EH (cell line): Measurements from ENCODE around the gene NBEAL2.

Experiments used
- DNase-seq: peaks from one replicate; pipeline ENCODE4 v3.0.0-alpha.2; 2015; ENCODE audit warnings: low read depth

NBEAL2 gene

DNA sequence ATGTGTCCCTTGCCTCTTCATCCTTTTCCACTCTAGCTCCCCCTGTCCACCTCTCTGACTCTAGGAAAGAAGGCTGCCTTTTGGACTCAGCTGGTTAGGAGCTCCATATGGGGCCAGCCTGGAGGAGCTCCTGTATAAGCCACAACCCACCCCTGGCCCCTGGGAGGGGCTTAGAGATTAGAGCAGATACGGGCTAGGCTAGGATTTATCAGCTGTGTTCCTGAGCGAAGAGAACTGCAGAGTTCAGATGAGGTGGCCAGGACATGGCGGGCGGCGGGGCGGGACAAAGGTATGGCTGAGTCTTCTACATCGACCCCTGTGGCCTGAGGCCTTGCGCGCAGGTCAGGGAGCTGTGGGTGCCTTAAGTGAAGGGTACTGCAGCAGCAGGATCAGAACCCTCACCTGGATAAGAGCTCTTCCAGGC is 7.9 kb downstream of the NBEAL2 start:
- no peak for DNase-seq

DNA sequence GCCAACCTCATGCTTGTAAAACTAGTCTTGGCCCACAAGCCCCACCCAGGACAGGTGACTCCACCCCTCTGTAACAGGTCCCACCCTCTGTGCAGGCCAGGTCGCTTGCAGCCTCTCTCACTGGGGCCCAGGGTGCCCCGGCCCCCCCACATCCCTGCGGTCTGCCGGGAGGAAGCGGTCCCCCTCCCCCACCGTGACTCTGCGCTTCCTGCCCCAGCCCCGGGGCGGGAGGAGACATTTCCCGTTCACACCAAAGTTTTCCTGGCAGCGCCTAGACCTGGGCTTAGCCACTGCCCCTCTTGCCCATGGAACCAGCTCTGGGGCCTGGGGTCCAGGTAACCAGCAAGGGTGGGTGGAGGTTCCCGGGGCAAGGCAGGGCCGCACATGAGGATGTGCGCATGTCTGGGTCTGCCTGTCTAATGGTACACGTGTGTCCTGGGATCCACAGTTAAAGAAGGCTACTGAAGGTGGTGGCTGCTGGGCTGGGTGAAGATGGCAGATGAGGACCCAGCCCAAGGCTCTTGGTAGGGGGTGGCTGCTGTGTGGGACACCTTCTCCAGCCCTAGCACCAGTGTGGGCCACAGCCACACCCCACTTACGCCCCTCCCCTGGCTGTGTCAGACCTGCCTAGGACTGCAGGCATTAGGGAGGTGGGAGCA is 8.4 kb downstream of the NBEAL2 start:
- peak; percentile 47 for DNase-seq

DNA sequence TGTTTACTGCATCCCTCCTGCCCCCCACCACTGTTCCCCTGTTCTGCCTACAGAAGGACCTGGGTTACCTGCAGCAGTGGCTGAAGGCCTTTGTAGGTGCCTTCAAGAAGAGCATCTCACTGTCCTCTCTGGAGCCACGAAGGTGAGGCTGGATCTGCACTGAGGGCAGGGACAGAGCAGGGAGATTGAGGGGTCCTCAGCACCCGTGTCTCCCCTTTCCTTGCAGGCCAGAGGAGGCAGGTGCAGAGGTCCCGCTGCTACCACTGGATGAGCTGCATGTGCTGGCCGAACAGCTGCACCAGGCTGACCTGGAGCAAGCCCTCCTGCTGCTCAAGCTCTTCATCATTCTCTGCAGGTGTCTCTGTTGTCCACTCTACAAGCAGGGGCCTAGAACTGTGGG is 9.2 kb downstream of the NBEAL2 start:
- no peak for DNase-seq

DNA sequence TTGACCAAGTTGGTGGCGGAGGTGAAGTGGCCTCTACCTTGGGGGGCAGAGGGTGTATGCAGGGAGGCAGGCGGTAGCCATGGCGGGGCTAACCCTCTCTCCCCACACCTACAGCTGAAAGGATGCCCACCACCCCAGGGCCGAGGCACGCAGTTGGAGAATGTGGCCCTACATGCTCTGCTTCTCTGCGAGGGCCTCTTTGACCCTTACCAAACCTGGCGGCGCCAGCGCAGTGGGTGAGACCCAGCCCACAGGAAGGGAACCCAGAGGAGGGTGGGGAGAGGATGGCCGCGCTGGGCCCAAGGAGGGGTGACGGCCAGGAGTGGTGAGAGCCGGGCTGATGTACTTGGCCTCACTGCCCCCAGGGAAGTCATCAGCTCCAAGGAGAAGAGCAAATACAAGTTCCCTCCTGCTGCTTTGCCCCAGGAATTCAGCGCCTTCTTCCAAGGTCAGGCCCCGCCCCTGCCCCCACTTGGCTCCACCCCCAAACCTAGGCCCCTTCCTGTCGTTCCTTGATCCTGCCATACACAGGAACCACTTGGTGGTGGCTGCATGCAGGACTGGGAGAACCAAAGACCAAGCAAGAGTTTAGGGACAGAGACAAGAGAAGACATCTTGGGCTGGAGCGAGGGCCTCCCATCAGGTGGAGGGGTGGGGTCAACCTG is 9.8 kb downstream of the NBEAL2 start:
- no peak for DNase-seq

DNA sequence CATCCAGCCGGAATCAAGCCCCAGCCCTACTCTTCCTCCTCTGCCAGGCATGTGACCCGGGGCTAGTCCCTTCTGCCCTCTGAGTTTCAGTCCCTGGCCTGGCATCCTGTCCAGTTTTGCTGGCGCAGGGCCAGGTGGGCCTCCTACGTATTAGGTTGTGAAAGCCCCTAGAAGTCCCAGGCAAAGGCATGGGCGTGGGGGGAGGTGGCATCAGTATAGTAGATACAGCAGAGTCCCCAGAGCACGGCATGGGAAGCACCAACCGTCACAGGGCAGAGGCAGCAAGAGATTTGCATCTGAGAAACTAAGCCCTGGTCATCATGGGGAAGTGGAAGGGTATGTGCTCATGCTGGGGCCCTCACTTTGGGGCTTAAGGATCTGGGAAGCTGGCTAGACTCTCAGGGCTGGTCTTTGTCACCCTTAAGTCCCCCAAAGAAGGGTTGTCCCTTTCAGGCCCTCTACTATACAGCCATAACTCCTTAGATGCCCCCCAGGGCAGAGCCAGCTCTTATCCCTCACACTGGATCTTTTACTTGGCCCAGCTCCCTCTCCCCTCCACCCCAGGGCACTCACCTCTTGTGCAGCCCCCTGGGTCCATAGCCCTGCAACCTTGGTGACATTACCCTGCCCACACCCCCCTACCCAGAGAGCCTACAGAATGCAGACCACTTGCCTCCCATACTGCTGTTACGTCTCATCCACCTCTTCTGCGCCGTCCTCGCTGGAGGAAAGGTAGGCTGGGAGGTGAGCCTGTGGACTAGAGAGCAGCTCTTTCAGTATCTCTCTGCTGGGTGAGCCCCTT is 11.3 kb downstream of the NBEAL2 start:
- no peak for DNase-seq

DNA sequence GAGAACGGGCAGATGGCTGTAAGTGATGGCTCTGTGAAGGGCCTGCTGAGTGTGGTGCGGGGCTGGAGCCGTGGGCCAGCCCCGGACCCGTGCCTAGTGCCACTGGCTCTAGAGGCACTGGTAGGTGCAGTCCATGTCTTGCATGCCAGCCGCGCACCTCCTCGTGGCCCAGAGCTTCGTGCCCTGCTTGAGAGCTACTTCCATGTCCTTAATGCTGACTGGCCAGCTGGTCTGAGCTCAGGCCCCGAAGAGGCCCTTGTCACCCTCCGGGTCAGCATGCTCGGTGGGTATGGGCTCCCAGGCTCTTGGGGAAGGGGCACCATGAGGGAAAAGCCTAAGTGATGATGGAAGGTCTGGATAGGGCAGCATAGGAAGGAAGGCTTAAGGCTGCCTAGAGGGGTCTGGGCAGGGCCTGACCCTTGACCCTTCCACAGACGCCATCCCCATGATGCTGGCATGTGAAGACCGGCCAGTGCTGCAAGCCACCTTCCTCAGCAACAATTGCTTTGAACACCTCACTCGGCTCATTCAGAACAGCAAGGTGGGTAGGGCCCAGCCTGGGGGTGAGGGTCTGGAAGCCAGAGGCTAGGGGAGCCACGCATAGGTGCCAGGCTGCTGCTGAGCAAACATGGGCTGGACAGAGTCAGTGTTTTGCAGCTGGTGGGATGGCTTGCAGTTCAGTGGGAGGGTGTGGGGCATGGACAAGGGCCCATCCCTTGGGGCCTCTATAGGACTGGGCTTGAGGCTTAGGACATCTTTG is 12.1 kb downstream of the NBEAL2 start:
- no peak for DNase-seq

DNA sequence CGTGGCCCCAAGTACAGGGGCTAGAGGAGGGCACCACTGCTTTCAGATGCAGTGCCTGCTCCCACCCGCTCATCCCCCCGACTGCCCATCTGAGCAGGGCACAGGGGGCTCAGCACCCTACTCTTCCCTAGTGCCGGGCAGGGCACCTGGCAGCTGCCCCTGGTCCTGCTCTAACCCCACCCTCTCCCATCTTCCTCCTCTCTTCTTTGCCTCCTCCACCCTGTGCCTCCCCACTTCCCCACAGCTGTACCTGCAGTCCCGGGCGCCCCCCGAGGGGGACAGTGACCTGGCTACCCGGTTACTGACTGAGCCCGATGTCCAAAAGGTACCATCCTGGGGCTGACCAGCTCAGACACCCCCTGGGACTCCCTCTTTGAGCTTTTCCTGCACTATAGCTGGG is 12.8 kb downstream of the NBEAL2 start:
- DNase-seq: no peak

DNA sequence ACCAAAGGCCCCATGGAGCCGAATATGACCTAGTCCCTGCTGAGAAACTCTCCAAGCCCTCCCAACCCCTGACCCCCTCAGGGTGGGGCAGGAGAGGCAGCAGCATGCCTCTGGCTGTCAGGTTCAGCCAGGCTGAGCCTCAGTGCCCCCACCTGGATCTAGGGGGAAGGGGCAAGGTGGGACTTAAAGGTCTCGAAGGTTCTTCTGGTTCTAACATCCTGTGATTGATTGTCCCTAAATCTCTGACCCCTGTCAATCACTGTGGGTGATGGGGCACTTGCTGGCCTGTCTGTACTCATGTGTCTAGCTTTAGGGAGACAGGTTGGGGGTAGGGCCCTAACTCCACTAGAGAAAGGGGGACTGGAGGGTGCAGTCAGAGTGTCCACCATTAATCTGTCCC is 13.8 kb downstream of the NBEAL2 start:
- DNase-seq: no peak

DNA sequence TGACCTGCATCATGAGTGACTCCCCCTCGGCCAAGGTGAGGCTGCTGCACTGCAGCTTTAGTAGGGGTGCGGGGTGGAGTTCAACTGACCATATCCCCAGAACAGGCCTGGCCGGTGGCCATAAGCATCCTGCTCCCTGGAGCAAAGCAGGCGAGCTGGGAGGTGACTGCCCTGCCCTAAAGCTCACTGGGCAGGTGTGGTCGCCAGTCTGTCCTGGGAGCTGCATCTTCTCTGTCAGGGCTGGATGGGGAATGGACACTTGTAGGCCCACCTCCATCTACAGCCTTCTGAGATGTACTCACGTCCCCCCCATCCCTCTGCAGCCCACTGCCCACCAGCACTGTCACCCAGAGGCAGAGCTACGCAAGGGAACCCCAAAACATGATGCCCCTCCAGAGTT is 14.5 kb downstream of the NBEAL2 start:
- no peak for DNase-seq

DNA sequence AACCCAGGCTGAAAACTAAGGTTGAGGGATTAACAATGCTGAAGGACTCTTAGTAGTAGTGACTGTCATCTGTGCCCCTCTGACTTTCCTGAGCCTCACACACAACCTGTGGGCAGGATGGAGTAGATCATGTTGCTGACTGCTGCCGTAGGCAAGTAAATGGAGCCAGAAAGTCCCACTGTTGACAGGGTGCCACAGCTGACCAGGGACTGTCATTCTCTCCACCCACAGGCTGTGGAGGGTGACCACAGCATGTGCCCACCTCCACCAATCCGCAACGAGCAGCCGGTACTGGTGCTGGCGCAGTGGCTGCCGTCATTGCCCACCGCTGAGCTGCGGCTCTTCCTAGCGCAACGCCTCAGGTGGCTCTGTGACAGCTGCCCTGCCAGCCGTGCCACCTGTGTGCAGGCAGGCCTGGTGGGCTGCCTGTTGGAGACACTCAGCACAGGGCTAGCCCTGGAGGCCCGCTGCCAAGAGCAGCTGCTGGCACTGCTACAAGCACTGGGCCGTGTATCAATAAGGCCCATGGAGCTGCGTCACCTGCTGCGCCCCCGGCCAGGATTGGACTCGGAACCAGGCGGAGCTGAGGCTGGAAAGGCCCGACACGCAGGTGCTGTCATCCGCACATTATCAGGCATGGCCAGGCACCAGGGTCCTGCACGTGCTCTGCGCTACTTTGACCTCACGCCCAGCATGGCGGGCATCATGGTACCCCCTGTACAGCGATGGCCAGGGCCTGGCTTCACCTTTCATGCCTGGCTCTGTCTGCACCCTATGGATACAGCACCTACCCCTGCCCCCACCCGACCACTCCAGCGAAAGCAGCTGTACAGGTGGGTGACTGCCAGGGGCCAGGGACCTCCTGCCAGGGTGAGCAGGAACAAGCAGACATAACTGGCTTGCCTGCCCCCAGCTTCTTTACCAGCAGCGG is 15.6 kb downstream of the NBEAL2 start:
- DNase-seq: no peak

DNA sequence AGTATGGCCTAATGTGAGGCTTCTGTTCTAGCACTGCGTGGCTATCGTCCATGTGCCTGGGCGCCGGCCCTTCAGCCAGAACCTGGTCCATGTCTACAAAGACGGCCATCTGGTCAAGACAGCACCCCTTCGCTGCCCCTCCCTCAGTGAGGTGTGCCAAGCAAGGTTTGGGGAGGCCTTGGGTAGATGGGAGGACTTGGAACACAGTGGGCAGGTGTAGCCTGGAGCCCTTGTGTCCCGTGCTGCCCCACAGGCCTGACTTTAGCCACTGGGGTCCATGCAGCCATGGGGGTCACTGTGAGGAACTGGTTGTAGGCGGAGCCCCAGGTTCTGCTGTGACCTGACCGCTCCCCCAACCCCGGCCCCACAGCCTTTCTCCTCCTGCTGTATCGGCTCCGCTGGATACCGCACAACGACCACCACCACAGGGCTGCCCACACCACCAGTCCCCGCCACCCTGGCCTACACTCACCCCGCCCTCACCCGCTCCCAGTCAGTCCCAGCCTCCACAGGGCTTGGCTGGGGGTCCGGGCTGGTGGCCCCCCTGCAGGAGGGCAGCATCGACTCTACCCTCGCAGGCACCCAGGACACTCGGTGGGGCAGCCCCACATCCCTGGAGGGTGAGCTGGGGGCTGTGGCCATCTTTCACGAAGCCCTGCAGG is 16.6 kb downstream of the NBEAL2 start:
- no peak for DNase-seq

DNA sequence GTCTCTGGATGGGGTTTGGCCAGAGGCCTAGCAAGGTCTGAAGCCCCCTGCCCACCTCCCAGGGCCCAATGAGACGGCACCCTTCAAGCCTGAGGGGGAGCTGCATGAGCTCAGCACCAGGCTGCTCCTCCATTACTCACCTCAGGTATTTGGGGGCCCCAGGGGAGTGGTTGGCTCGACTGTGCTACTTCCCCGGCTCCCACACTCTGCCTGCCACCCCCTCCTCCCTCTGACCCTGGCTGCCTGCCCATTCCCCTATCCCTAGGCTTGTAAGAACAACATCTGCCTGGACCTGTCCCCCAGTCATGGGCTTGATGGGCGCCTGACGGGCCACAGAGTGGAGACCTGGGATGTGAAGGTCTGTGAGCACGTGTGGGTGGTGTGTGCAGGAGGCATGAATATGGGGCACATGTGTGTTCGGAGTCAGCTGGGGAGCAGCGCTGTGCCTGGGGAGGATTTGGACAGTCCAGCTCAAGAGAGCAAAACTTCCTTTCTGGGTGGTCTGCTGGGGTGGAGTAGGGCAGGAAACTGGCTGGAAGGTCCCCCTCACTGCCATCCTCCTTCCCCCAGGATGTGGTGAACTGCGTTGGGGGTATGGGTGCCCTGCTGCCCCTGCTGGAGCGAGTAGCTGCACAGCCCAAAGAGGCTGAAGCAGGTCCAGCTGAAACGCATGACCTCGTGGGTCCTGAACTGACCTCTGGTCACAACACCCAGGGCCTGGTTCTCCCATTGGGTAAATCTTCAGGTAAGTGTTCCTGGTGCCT is 17.4 kb downstream of the NBEAL2 start:
- DNase-seq: no peak

DNA sequence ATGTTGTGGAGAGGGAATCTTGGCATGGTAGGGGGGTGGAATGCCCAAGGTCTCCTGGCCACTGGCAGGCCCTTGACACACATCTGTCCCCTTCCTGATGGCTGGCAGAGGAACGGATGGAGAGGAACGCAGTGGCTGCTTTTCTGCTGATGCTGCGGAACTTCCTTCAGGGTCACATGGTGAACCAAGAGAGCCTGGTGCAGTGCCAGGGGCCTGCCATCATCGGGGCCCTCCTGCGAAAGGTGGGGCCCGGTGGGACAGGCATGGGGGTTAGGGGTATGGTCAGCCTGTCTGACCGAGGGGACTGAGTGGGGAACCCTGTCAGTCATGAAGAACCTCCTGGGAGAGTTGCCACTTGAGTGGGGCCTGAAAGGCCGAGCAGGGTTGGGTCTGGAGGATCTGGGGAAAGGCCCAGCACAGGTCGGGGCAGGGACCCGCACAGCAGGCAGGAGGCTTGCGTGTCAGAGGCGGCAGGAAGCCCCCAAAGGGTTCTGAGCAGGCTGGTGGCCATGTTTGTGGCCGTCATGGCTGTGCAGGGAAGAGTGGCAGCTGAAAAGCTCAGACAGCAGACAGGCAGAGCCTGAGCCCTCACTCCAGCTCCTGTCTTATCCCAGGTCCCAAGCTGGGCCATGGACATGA is 18.1 kb downstream of the NBEAL2 start:
- DNase-seq: no peak

DNA sequence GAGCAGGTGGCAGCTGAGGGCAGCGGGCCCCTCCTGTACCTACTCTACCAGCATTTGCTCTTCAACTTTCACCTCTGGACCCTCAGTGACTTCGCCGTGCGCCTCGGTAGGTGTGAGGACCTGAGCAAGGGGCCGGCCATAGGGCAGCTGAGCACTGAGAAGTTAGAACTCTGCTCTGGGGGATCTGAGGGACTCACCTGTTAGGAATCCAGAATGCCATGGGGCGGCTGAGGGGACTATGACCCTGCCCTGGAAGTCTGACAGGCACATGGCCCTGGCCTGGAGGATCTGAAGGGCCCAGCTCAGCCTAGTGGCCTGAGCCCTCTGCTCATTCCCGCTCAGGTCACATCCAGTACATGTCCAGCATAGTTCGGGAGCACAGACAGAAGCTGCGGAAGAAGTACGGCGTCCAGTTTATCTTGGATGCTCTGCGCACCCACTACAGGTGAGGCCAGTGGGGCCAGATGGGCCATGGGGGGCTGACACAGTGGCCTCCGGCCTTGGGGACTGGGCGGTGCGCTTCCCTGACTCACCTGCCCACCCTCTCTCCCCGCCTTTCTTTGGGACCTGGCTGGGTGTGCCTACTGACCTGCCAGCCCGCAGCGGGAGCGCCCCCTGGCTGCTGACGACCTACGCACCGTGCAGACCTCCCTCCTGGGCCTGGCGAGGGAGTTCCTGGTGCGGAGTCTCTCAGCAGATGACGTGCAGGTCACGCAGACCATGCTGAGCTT is 18.8 kb downstream of the NBEAL2 start:
- DNase-seq: peak; percentile 47

DNA sequence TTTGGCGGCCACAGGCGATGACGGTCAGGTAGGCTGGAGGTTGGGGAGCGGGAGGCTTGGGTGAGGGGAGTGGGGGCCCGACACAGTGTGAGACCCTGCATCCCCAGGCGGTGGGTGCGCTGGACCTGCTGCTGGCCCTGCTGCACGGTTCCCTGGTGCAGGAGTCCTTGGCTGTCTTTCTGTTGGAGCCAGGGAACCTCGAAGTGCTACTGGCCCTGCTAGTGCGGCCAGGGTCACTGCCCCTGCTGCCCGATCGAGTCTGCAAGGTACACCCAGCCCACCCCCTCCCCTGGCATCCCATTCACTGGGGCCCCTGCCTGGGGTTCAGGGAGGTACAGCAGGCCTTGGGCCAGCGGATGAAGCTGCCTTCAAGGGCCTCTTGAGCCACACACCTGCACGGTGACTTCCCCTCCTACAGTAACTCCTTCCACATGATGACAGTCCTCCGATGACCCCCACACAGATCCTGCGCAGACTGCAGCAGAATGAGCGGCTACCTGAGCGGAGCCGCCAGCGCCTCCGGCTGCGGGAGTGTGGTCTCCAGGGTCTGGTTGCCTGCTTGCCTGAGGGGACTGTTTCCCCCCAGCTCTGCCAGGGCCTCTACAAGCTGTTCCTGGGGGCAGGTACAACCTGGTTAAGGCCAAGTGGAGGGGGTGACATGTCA is 19.5 kb downstream of the NBEAL2 start:
- DNase-seq: no peak

DNA sequence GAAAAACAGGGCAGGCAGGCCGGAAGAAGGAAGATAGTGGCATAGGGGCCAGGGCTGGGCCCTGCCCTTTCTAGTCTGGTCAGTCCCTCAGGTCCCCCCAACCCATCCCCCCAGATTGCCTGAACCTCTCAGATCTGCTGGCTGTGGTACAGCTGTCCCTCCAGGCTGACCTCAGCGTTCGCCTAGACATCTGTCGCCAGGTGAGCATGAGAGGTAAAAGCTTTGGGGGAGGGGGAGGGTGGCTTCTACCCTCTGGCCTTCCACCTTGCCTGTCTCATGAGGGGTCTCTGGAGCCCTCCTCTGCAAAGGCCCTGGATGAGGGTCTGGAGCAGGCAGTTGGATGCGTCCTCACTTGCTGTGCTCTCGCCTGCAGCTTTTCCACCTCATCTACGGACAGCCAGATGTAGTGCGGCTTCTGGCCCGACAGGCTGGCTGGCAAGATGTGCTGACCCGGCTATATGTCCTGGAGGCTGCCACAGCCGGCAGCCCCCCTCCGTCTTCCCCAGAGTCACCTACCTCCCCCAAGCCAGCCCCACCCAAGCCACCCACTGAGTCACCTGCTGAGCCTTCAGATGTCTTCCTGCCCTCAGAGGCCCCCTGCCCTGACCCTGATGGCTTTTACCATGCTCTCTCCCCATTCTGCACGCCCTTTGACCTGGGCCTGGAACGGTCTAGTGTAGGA is 20.2 kb downstream of the NBEAL2 start:
- no peak for DNase-seq

DNA sequence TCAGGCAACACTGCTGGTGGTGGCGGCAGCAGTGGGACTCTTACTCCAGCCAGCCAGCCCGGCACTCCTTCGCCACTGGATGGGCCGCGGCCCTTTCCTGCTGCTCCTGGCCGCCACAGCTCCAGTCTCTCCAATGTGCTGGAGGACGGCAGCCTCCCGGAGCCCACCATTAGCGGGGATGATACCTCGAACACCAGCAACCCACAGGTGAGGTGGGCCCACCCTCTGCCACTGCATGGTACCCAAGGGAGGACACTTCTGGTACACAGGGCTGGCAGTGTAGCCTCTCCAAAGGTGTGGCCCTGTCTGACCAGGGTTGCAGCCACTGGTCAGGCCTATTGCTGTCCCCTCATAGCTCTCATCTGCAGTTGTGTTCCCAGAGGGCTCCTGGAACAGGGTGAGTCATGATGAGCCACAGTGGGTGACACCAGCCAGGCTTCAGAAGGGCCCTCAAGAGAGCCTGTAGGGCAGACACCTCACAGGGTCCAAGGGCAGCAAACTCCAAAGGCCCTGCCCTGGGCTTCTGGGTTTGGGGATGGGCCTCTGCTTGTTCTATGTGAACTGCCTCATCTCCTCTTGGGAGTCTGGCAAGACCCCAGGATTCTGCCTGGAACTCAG is 20.8 kb downstream of the NBEAL2 start:
- peak; percentile 68 for DNase-seq
